MV-4-11 (cell line): Measurements from ENCODE around the gene TOR4A.
"Not testable (repeated sequence)": the region's sequence is repeated elsewhere in the genome, so short reads cannot be mapped to it uniquely, and the experiment has no call there.

Source experiments
- DNase-seq: peaks from one replicate; lab custom pipeline; 2025; lab: John Stamatoyannopoulos, UW

The TOR4A gene

GRCh38 chr9:137237759-137238726, 39.5 kb upstream of the TOR4A start:
- no peak for DNase-seq

GRCh38 chr9:137239541-137240200, 37.9 kb upstream of the TOR4A start:
- DNase-seq: not testable (repeated sequence)

- DNase-seq: peak; percentile 79
Measured at GRCh38 chr9:137240318-137240840, 37.1 kb upstream of the TOR4A start.

- peak; percentile 100 for DNase-seq
Measured at GRCh38 chr9:137240841-137241489, 36.6 kb upstream of the TOR4A start, which contains the start of gene TUBB4B. TSS of gene TUBB4B (plus strand) at chr9:137241287. CDS start at chr9:137241361, 74 bp downstream.

GRCh38 chr9:137241490-137242268, 35.8 kb upstream of the TOR4A start:
- DNase-seq: peak; percentile 38

GRCh38 chr9:137242269-137243203, 35.0 kb upstream of the TOR4A start:
- no peak for DNase-seq

- DNase-seq: not testable (repeated sequence)
Measured at GRCh38 chr9:137243266-137243625, 34.3 kb upstream of the TOR4A start.

GRCh38 chr9:137243626-137244485, 33.7 kb upstream of the TOR4A start:
- DNase-seq: no peak

GRCh38 chr9:137244486-137245449, 32.8 kb upstream of the TOR4A start:
- no peak for DNase-seq

GRCh38 chr9:137245450-137246421, 31.8 kb upstream of the TOR4A start:
- no peak for DNase-seq

GRCh38 chr9:137247135-137247915, 30.2 kb upstream of the TOR4A start:
- DNase-seq: no peak

GRCh38 chr9:137247916-137248175, 29.7 kb upstream of the TOR4A start:
- DNase-seq: no peak

- no peak for DNase-seq
Measured at GRCh38 chr9:137250329-137251193, 27.0 kb upstream of the TOR4A start.

- no peak for DNase-seq
Measured at GRCh38 chr9:137251194-137251461, 26.4 kb upstream of the TOR4A start, which contains the start of gene STPG3. TSS of gene STPG3 (plus strand) at chr9:137251286. CDS start at chr9:137251287, 1 bp downstream.

GRCh38 chr9:137251490-137252268, 25.8 kb upstream of the TOR4A start:
- DNase-seq: no peak
